ENCODE data around the gene NFIB. TPM values are rescaled to one million over a fixed set of nuclear protein-coding genes. Genes with fewer than 3 reads are reported as not detected.
A peak's percentile ranks its signal among the peaks of the same experiment; 100 is the strongest.

Gene NFIB
- total and polyA plus RNA-seq, 2 experiments from 2014 or later = 15.2 to 27.3 TPM

DNA sequence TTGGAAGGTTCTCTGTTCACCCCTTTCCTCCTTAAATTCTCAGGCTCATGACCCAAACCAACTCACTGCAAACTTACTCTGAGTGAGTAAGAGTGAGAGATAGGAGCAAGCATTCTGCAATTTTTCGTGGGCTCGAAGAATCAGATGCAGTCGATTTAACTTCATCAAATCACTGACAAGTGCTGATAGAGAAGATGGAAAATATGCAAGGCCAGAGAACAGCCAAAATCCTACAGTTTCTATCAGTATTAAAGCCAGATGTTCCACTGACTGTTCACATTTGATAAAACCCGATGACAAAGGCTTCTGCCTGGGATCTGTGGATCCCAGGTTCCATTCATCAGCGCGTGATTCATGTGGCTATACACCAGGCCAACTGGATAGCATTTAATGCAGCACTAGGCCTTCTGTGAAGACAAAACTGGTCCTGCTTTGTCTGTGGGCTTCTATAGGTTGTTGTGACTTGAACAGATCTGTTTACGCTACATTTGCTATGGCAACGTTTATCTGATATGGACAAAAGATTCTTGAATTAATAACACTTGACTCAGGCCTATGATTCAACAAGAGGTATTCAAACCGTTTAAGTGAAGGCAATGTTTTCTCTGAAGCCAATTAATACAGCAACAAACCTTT, 251.2 kb downstream of the NFIB start:
- Histone ChIP-seq H3K36me3 (replicated peaks; ENCODE audit: insufficient read depth, low read depth) (no peaks in the 10 kb centered on the region), H3K27ac (peak overlapping the region; percentile 18), H4K20me1 (ENCODE audit: insufficient read depth, poor library complexity, severe bottlenecking) (no peaks in the 10 kb centered on the region), H3K4me1 (ENCODE audit: insufficient read depth) (no peaks in the 10 kb centered on the region), H3K27me3 (no peaks in the 10 kb centered on the region), H3K9me3 (ENCODE audit: low read depth) (no peaks in the 10 kb centered on the region), H3K4me3 (no peak overlapping the region), H3K79me2 (no peaks in the 10 kb centered on the region), H3K9me2 (replicated peaks; ENCODE audit: insufficient read depth) (no peaks in the 10 kb centered on the region), H3K4me2 (no peak overlapping the region), H2AFZ (peak overlapping the region; percentile 6)
- no peak for DNase-seq (ENCODE audit: low spot score)
- 57% methylated on average over 9 of the region's 9 CpGs for WGBS (ENCODE audit: low lambda C conversion rate, missing lambda C conversion rate)
- TF ChIP-seq, protein P1, sequence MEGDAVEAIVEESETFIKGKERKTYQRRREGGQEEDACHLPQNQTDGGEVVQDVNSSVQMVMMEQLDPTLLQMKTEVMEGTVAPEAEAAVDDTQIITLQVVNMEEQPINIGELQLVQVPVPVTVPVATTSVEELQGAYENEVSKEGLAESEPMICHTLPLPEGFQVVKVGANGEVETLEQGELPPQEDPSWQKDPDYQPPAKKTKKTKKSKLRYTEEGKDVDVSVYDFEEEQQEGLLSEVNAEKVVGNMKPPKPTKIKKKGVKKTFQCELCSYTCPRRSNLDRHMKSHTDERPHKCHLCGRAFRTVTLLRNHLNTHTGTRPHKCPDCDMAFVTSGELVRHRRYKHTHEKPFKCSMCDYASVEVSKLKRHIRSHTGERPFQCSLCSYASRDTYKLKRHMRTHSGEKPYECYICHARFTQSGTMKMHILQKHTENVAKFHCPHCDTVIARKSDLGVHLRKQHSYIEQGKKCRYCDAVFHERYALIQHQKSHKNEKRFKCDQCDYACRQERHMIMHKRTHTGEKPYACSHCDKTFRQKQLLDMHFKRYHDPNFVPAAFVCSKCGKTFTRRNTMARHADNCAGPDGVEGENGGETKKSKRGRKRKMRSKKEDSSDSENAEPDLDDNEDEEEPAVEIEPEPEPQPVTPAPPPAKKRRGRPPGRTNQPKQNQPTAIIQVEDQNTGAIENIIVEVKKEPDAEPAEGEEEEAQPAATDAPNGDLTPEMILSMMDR (IDR thresholded peaks at IDR 0.05; ENCODE audit: poor library complexity) = no peak

DNA sequence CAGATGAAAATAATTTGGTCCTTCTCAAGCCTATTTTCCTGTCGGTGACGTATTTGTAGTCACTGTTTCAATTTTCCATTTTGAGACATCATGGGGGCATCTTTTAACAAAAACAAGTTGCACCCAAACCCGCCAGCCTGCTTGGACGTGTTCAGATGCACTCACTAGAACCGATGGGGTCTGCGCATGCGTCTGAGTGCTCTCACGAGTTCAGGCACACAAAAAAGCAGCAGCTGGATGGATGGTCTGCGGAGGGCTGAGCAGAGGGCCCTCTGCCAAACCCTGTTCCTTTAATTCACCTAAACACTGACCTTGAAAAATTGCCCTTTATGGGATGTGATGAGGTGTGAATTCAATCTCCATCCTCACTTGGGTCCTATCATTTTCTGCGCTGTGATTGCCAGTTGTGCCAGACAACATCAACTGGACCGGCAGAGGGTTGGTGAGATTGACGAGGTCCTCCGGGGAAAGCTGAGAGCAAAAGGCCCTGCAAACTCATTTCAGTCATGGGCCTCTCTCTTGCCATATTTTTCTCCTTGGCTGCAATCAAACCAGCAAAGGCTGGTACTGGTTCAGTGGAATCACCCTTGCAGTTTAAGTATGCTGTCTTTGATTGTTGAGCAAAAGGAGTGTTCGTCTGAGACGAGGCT, 251.9 kb downstream of the NFIB start:
- H3K9me2 ChIP-seq (replicated peaks; ENCODE audit: insufficient read depth) = no peaks in the 10 kb centered on the region
- 91% methylated on average over 15 of the region's 15 CpGs for WGBS (ENCODE audit: low lambda C conversion rate, missing lambda C conversion rate)
- no peak for TF ChIP-seq EZH2 (IDR thresholded peaks at IDR 0.05; ENCODE audit: borderline replicate concordance)
- TF ChIP-seq EZH2phosphoT487 (IDR thresholded peaks at IDR 0.05; ENCODE audit: low read depth, severe bottlenecking, unreplicated experiment) = no peak
- TF ChIP-seq, protein P1 (IDR thresholded peaks at IDR 0.05; ENCODE audit: poor library complexity) = no peak
- no peaks in the 10 kb centered on the region for H3K79me2 ChIP-seq
- no peaks in the 10 kb centered on the region for H3K36me3 ChIP-seq (replicated peaks; ENCODE audit: insufficient read depth, low read depth)
- H4K20me1 ChIP-seq (ENCODE audit: insufficient read depth, poor library complexity, severe bottlenecking) = no peaks in the 10 kb centered on the region
- no peaks in the 10 kb centered on the region for H3K9me3 ChIP-seq (ENCODE audit: low read depth)
- peak overlapping the region; percentile 18 for H3K27ac ChIP-seq
- no peak overlapping the region for H3K4me2 ChIP-seq
- H3K4me3 ChIP-seq = no peak overlapping the region
- DNase-seq (ENCODE audit: low spot score) = no peak
- no peaks in the 10 kb centered on the region for H3K4me1 ChIP-seq (ENCODE audit: insufficient read depth)
- H3K27me3 ChIP-seq = no peaks in the 10 kb centered on the region
- peak overlapping the region; percentile 6 for H2AFZ ChIP-seq

DNA sequence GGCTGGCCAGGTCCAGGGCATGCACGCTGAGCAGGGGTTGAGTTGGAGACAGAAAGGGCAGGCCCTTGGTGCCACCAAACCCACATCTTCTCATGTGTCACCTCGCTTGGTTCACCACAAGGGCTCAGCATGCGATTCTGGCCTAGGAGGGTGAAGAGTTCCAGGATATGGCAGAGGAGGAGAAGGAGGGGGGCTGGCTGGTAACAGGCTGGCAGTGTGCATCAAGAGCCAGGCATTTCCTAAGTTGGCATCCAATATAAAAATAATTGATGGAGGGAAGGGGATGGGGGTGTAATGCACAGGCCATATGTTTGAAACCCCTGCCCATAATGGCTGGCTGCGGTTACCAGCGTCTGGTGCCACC, 255.6 kb downstream of the NFIB start:
- Histone ChIP-seq H3K9me3 (ENCODE audit: low read depth) (no peaks in the 10 kb centered on the region), H3K9me2 (replicated peaks; ENCODE audit: insufficient read depth) (no peaks in the 10 kb centered on the region), H3K4me1 (ENCODE audit: insufficient read depth) (peaks cover 4% of the 10 kb centered on the region), H3K27me3 (no peaks in the 10 kb centered on the region), H3K36me3 (replicated peaks; ENCODE audit: insufficient read depth, low read depth) (no peaks in the 10 kb centered on the region), H4K20me1 (ENCODE audit: insufficient read depth, poor library complexity, severe bottlenecking) (no peaks in the 10 kb centered on the region), H3K4me2 (no peak overlapping the region), H3K27ac (no peak overlapping the region), H3K4me3 (no peak overlapping the region), H2AFZ (no peak overlapping the region), H3K79me2 (no peaks in the 10 kb centered on the region)
- DNase-seq (ENCODE audit: low spot score) = no peak
- no peak for TF ChIP-seq EZH2phosphoT487 (IDR thresholded peaks at IDR 0.05; ENCODE audit: low read depth, severe bottlenecking, unreplicated experiment)
- TF ChIP-seq, protein P1 (IDR thresholded peaks at IDR 0.05; ENCODE audit: poor library complexity) = no peak
- TF ChIP-seq EZH2 (IDR thresholded peaks at IDR 0.05; ENCODE audit: borderline replicate concordance) = no peak
- WGBS (ENCODE audit: low lambda C conversion rate, missing lambda C conversion rate) = 86% methylated on average over 5 of the region's 5 CpGs

Measured in hepatocyte (in vitro differentiated cells).